ENCODE results near the gene WNT16.

The WNT16 gene

GRCh38 chr7:121390109-121390508 is 61.3 kb downstream of the WNT16 start:
- ATAC-seq: no peak
- TF ChIP-seq ZFP3 (CRISPR knock-in tag; IDR thresholded peaks at IDR 0.05) (no peak), CSRNP3 (CRISPR knock-in tag; IDR thresholded peaks at IDR 0.05) (no peak), CREB5 (CRISPR knock-in tag; IDR thresholded peaks at IDR 0.05; ENCODE audit: low read depth) (no peak), RARB (CRISPR knock-in tag; IDR thresholded peaks at IDR 0.05) (no peak), TOX (CRISPR knock-in tag; IDR thresholded peaks at IDR 0.05; ENCODE audit: borderline replicate concordance) (no peak), POU6F1 (CRISPR knock-in tag; IDR thresholded peaks at IDR 0.05; ENCODE audit: borderline replicate concordance, low read depth) (no peak), OSR1 (CRISPR knock-in tag; IDR thresholded peaks at IDR 0.05) (no peak), TSHZ2 (CRISPR knock-in tag; IDR thresholded peaks at IDR 0.05) (no peak), ESRRG (CRISPR knock-in tag; IDR thresholded peaks at IDR 0.05) (no peak), ZNF70 (CRISPR knock-in tag; IDR thresholded peaks at IDR 0.05) (no peak), ZC3H10 (CRISPR knock-in tag; IDR thresholded peaks at IDR 0.05) (no peak), ISL1 (CRISPR knock-in tag; IDR thresholded peaks at IDR 0.05) (no peak), TCF4 (CRISPR knock-in tag; IDR thresholded peaks at IDR 0.05; ENCODE audit: borderline replicate concordance) (no peak), ZNF8 (CRISPR knock-in tag; IDR thresholded peaks at IDR 0.05) (no peak), GLIS3 (CRISPR knock-in tag; IDR thresholded peaks at IDR 0.05) (no peak), ZNF565 (CRISPR knock-in tag; conservative IDR thresholded peaks at IDR 0.05; ENCODE audit: low read depth) (no peak), ZFP30 (CRISPR knock-in tag; IDR thresholded peaks at IDR 0.05) (no peak), ARNTL (CRISPR knock-in tag; IDR thresholded peaks at IDR 0.05; ENCODE audit: borderline replicate concordance, low read depth) (no peak), PPARA (CRISPR knock-in tag; IDR thresholded peaks at IDR 0.05; ENCODE audit: borderline replicate concordance) (no peak)

- no peak for ATAC-seq
- TF ChIP-seq ZFP30 (CRISPR knock-in tag; IDR thresholded peaks at IDR 0.05) (no peak), ESRRG (CRISPR knock-in tag; IDR thresholded peaks at IDR 0.05) (no peak), CSDC2 (CRISPR knock-in tag; IDR thresholded peaks at IDR 0.05) (no peak), SNAI2 (CRISPR knock-in tag; IDR thresholded peaks at IDR 0.05) (no peak), TSHZ2 (CRISPR knock-in tag; IDR thresholded peaks at IDR 0.05) (no peak), TCF4 (CRISPR knock-in tag; IDR thresholded peaks at IDR 0.05; ENCODE audit: borderline replicate concordance) (no peak)
Measured at GRCh38 chr7:121390617-121391016, 61.8 kb downstream of the WNT16 start.
